HG03520 (cell line): ENCODE data around the gene PAX5.

Experiments used
- ATAC-seq: cut with Tn5 transposase; IDR thresholded peaks from one replicate; pipeline ENCODE4 v1.9.1; 2021; ENCODE audit warnings: mild to moderate bottlenecking, moderate library complexity; ENCODE audit not compliant: unreplicated experiment

Gene PAX5

DNA sequence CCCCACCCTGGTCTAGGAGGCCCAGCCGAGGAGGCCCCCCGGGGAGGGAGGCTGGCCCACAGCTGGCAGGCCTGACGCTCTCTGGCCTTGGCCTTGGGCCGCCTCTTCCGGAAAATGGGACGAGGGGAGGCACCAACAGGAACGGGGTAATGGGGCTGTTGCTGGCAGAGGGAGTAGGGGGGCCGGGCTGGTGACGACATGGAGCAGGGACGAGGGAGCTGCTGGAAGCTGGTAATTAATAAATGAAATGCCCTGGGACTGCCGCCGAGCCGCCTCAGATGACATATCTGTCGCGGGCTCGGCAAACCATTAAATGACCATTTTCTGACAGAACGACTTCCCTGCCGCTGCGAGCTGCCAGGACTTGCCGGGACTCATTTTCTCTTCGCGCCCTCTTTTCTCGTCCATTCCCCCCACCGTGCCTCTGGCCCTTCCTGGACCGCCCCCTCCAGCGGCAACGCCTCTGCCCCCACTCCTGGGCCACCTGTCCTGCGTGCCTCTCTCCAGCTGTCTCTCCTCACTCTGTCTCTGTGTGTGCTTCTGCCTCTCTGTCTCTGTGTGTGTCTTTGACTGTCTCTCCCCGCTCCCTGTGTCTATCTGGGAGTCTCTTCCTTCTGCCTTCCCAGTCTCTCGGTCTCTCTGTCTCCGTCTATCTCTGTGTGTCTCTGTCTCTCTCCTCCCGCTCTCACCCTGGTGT is 215.7 kb downstream of the PAX5 start:
- no peak for ATAC-seq

DNA sequence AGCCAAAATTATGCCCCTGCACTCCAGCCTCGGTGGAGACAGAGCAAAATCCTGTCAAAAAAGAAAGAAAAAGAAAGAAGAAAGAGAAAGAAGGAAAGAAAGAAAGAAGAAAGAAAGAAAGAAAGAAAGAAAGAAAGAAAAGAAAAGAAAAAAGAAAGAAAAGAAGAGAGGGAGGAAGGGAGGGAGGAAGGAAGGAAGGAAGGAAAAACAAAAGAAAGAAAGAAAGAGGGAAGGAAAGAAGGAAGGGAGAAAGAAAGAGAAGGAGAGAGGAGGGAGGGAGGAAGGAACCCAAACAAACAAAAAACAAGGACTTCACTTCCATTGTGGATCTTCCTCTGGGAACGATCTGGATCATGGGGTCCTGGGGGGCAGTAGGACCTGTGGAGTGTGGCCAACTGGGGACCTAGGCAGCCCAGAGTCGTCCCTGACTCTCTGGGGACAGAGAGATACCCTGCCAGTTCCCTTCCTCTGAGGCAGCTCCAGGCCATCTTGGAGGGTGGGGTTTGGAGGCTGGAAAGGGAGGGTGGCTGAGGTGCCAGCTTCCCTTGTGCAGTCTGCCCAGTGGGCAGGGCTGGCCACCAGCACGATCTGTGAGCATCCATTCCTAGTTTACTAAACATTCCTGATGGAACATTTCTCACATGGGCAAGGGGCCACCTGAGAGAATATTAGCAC is 216.8 kb downstream of the PAX5 start:
- no peak for ATAC-seq

DNA sequence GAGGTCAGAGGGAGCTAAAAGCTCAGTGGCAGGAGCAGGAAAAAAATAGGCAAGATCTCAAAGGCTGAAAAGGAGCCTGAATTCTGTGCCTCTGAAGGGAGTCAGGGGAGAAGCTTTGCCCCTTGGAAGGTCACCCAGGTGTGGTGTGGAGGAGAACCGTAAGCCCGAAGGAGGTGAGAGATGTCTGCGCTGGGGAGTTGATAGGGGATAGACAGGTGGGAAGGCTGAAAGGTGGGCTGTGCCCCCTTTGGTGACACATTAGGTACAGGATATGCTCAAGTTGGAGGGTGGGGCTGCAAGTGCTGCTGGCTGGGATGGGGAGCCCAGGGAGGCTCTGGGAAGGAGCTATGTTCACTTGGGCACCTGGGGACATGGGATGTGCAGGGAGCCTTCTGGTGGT is 217.7 kb downstream of the PAX5 start:
- no peak for ATAC-seq

DNA sequence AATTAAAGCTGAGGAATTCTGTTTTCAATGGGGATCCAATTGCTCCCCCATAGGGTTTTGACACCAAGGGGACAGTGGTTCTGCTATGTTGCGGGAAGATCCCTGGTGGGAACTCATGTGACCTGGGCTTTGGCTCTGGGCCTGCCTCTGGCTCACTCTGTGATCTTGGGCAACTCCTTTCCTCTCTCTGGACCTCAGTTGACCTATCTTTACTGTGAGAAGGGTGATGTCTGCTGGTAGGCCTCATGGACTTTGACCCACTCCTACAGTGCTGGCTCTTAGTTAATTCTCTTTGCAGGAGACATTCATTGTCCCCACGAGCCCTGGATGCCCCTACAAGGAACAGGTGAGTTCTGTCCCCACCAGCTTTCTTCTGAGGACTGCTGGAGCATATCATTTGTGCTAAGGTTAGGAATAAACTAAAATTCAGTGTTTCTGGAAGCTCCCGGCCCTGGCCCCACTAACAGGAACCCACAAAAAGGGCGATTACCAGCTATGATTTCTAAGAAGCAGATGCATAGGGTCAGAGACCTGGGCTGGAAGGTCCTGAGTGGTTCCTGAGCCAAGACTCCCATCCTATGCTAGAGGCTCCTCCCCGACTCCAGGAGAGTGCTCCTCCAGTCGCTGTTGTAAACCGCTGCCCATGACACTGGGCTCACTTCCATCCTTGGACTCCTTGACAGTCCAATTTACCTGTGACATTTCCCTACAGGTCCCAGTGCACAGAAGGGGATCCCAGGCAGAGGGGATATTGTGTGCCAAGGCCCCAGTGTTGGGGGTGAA is 218.3 kb downstream of the PAX5 start:
- ATAC-seq: no peak

DNA sequence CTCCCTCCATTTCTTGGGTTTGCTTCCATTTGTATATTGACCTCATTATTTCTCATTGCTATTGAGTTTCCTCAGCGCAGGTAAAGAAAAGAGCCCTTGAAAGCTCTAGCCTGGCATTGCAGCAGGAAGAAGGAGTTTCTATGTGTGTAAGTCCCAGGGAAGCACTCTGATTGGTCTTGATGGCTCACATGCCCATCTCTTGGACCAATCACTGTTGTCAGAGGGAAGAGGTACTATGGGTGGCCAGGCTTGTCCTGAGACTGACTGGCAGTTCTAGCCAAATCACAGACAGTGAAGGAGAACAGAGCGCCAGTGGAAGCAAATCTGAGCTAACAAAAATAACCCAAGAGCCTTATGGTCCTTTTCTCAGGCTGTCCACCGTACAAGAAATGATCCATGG is 219.0 kb downstream of the PAX5 start:
- ATAC-seq: no peak

DNA sequence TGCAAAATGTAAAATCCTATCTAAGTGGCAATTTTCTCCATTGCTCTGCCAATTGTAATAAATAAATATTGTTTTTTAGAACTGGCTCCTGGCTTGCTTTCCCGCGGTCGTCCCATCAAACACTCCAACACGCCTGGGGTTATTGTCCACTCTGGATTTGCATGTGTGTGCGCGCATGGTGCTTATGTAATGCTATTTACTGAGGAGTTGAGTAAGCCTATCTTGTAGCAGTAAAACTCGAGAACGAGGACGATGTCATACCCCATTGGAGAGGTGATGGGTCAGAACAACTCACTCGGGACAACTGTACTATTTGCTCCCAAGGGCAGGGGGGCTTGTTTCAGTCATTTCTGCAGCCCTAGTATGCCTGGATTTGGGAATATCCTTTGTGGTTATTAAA is 220.9 kb downstream of the PAX5 start:
- no peak for ATAC-seq

DNA sequence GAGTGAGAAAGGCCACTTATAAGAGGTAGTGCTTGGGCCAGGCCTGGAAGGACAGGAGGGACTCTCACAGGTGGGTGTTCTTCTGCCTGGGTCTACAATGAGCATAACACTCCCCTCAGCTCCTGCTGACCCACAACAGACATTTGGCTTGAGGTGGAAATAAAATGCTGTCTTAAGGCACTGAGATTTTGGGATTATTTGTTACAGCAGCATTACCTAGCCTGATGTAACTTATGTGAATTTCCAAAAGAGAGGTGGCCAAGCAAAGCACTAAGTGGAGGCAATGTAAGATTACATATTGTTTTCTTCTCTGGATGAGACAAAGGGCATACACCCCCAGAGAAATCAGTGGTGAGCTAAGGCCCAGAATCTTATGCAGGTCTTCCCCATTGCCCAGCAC is 221.5 kb downstream of the PAX5 start:
- no peak for ATAC-seq

DNA sequence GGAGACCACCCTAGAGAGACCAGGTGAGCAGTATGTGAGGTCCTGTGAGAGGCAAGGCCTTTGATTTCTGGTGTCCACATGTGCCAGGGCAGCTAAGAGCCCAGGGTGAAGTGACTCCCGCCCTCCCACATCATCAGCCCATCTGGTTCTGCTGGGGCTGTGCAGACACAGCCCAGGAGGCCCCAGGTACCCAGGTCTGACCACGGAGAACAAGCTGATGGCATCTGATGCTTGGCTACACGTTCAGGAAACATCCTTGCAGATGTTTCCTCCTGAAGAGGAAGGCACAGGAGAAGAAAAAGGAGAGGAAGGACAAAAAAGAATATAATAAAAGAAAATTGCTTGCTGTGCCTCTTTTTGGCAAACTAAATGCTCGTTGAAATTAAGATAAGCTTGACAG is 225.8 kb downstream of the PAX5 start:
- no peak for ATAC-seq

DNA sequence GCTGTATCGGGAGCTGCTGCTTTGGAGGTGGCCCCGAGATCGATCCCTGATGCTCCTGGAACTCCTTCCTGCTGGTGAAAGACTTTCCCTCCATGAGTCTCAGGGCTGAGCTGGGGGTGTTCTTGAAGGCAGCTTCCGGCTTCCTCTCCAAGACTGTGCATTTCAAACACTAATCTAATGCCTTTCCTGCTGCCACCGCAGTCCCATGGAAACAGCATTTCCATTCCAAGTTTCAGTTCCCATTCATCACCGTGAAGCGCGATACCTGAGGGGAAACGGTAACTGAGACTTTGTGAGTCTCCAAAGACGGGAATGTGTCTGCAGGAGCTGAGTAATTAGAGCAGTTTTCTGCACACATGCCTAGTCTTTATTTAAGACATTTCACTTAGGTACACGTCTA is 230.1 kb downstream of the PAX5 start:
- ATAC-seq: no peak

DNA sequence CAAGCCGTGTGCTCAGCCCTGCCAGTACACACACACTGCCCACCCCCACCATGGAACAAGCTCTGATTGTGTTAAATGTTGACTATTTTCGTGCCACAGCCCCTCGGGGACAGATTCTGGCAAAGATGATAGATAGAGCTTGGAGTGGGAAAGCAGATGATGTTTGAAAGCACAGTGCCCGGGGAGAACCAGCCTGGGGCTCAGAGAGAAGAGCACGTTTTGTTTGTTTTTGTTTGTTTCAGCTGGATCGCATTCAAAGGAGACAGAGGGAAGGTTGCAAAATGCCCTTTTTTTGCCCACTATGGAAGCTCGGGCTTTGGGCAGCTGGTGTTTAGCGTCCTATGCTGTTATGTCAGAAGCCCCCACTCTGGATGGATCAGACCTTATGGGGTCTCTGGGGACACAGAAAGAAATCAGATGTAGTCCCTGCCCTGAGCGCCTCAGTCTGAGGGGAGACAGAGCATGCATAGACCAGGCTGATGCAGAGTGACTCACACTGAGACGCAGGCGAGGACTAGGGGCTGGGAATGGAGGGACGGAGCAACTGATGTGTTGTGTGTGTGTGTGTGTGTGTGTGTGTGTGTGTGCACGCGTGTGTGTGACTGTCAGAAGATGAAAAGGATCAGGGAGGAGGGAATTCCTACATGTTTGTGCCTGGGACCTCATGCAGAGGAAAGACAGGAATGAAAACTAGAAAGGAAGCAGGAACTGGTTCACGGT is 231.7 kb downstream of the PAX5 start:
- ATAC-seq: no peak

DNA sequence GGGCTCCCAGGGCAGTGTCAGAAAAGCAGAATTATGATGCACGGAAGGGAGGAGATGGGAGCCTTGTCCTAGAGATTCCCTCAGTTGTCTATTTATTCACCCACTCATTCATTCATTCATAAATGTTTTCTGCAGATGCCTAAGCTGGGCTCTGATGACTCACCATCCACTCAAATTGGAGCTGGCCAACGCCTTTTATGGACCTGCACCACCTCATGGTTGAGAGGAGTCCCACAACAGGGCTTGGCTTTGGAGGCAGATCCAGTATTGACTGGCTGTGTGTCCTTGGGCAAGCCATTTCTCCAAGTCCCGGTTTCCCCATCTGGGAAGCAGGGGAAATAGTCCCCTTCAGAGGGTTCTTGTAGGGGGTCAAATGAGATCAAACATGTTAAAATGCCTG is 233.6 kb downstream of the PAX5 start:
- ATAC-seq: no peak

DNA sequence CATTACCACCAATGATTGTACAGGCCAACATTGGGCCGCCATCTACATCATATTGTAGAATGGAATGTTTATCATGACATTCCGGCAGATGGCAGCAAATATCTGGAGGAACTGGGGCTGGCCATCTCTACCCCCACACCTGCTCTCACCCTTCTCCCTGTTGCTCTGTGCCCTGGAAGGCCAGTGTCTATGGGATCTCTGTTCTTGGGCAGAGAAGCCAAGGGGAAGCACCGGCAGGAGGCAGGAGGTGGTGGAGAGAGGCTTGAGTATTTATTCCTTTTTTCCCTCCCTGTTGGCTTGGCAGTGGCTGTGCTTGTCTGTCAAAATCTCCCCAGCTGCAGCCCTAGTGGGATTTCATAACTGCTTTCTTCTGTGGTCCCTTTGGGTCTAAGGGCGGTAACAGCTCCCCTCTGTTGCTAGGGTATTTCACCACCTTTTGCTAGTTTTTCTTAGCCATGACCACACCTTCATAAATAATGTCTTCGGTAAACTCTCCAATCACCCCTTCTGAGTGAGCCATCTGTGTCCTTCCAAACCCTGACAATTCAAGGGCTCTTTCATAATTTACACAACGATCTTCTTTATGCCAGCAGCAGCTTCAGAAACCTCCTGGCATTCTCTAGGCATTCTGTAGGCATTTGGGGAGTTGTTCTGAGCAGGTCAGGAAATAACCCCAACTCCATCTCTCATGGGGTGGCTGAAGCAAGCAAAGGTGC is 235.6 kb downstream of the PAX5 start:
- no peak for ATAC-seq

DNA sequence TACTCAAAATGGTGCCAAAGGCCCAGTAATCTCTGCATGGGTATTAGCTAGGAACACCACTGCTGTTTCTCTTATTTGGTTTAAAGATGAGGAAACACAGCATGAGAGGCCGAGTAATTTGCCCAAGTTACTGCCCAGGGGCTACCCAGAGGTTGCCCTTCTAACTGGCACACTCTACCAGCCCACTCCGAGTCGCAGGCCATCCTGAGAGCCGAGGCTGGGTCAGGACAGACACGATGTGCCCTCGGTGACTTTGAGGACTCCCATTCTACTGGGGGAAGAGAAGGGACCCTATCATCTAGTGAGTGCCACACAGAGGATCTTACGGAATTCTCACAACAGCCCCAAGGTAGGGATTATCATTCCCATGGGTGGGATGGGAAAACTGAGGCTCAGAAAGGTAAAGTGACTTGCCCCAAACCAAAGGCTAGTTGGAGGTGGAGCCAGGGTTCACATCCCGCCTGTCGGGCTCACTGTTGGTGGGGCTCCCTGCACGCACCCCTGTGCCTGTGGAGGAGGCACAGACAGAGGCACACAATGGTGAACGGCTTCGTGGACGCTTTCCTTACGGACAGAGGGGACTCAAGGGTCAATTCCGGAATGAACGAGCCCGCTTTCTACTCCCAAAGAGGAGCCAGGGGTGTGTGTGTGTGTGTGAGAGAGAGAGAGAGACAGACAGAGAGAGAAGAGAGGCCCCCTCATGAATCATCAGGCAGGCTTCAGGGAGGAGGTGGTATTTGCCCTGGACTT is 236.4 kb downstream of the PAX5 start:
- ATAC-seq: no peak

DNA sequence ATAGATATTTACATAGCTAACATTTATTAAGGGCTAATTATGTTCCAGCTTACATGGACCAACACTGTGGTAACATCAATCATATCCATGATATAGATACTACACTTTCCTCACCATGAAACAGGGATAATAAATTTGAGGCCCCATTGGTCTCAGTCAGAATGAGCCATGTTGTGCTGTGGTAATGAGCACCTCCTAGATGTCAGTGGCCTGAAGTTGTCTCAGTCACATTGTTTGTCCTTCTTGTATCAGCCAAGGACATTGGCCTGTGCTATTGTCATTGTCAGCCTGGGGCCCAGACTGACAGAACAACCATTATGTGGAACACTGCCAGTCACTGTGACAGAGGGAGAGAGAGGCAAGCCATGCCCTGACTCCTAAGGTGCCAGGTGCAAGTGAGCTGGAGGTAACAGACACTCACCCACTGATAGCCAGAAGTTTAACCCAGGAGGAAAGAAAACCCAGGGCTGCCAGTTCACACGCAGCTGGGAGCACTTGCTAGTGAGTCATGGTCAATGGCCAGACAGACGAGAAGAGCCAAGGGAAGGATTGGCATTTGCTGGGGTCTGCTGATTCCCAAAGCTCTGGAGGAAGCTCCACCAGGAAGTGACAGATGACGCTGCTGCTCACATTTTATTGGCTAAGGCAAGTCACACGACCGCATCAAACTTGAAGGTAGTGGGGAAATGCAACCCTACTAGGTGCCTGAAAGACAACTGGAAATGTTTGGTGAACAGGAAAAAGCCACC is 237.2 kb downstream of the PAX5 start:
- no peak for ATAC-seq

DNA sequence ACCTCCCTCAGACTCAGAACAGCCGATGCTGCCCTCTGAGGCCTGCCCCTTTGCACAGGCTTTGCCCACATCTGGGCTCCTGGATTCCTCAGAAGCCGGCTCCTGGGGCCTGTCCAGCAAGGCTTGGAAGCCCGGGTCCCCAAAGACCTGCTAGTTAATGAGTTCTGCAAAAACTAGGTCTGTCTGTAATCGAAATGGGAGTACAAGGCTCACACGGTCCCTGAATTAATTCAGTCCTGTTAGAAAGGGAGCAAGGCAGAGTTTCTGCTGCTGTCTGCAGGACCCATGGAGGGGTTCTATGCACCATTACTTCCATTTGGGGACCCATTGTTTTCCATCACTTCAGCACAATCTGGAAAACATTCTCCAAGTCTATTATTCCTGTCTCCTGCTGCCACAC is 239.6 kb downstream of the PAX5 start:
- no peak for ATAC-seq

DNA sequence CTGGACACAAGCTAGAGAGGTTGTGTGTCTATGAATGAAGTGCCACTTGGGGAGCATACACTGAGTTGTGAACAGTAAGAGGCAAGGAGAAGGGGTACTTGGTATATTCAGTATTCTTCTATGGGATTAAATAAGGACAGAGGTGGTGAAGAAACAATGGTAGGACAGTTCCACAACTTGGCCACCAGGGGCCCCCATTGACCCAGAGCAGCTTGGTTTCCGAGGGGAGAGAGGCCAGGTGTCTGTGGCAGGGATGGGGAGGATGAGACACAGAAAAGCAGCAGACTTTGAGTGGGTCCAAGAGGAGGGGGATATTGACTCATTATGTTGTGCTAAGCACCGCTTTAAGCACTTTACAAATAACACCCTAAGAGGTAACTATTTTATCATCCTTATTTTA is 240.8 kb downstream of the PAX5 start:
- no peak for ATAC-seq

DNA sequence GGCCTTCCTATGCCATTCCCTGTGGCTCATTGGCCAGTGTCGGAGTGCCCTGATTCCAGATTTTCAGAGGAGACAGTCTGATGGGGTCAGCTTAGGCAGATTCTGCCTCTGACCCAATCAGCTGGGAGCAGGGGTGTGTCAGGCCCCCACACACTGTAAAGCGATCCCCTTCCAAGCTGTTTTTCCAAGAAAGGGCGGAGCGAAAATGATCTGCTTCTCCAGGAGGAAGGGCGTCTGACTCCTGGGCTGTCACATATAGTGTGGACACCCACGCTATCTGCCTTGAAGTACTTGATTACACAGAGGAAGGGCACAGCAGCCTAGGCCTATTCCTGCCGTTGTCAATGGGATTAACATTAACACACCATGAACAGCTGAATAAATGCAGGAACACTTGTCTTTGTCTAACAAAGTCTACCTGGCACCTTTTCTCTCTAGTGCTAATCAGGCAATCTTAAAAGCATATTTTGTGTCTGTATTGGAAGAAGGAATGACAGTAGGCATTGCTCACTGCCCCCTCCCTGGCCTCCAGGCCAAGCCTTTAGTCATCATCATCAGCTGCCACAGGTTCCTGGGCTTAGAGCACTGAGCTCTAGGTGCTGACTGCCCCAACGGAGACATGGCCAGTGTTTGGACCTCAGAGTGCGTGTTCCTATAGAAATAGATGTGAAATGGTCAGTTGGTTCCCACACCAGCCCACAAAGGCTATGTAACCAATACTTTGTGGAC is 242.7 kb downstream of the PAX5 start:
- no peak for ATAC-seq

DNA sequence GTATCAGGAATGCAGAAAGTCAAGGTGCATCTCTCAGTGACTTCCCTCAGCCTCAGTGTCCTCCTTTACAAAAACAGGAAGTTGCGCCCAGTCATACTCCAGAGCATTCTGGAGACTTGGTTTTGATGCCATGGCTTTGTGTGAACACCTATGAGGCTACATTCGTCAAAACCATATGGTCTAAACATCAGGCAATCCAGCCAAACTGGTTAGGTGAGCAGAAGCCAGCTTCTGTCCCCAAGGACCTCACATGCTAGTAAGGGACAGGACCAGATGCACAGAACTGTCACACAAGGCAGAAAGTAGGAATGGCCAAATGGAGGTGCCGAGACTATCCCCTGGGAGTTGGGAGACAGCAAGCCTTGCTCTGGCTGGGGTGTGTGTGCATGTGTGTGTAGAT is 244.2 kb downstream of the PAX5 start:
- no peak for ATAC-seq

DNA sequence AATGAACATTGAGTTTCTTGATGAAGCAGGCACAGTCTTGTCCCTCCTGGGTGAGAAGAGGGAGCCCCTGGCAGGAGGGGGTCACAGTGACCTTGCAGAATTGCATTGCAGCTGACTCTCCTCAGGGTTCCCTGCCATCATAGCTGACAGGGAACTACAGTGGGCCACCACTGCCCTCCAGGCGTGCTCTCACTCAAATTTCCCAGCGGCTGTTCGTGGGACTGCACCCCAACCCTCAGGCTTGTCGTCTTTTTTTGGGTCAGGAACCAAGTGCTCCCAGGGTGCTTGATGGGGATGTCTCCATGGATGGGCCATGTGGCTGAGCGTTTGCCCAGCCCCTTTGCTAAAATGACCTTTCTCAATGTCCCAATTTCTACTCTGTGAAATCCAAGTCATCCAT is 245.5 kb downstream of the PAX5 start:
- no peak for ATAC-seq
